ENCODE measurements around the gene ANKRD49. TPM values are rescaled to one million over a fixed set of nuclear protein-coding genes. Genes with fewer than 3 reads are reported as not detected.

Gene ANKRD49
- total and polyA plus RNA-seq, 10 of the 15 experiments (the other 5 are each of a cell fraction or from before 2014, with no cell fraction given): 19.2 to 46.6 (median 33.6) TPM

DNA sequence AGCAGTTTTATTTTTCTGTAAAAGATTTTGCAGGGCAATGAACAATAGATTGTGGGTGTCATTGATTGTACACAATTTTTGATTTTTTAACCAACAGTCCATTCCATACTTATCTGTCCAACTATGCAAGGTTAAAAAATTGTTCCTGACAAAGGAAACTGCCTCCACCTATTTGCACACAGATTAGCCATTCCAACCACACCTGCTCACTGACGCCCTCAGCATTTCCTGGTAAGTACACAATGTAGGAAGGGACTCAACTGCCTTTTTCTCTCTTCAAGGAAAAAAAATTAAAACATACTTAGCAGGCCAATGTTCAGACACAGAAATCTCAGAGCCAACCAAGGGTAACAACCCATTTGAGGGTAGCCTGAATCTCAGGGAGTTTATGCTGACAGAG, 45.6 kb downstream of the ANKRD49 start:
- in situ Hi-C loops (cut with MboI): no loop called here
- no peak overlapping the region for H3K27ac ChIP-seq (ENCODE audit: control insufficient read depth, insufficient read depth)
- no peaks in the 10 kb centered on the region for H3K4me1 ChIP-seq (ENCODE audit: control insufficient read depth, insufficient read depth, low read length)
- no TSS peak for BruUV-seq (replicated peaks)
- FAIRE-seq: no peak
- SMC1A ChIA-PET (ENCODE audit: uncharacterized antibody, unreplicated experiment): interaction anchor here (0.7 to 2.5 kb wide), 5 partner anchors 45 to 64 kb away, joined by 3 to 7 read pairs (median 3); no protein-coding TSS in a partner anchor
- no peak overlapping the region for H3K4me2 ChIP-seq (ENCODE audit: control insufficient read depth, insufficient read depth)
- intact Hi-C loops (cut with micrococcal nuclease; ENCODE audit: unreplicated experiment): no loop called here
- H3K36me3 ChIP-seq (ENCODE audit: control insufficient read depth in 2 of 2, insufficient read depth in 2 of 2, low read length in 1 of 2): no peaks in the 10 kb centered on the region
- no peak overlapping the region for H3K4me3 ChIP-seq
- 0% methylated on average over 1 of the region's 1 CpG for WGBS (ENCODE audit: insufficient coverage, insufficient replicate concordance, low lambda C conversion rate, missing lambda C conversion rate)
- RAD21 ChIA-PET (ENCODE audit: unreplicated experiment): interaction anchor here (1.1 kb wide), 1 partner anchor 57 kb away, joined by 3 read pairs; no protein-coding TSS in a partner anchor
- H3K79me2 ChIP-seq (ENCODE audit: control insufficient read depth, insufficient read depth, low read length): no peaks in the 10 kb centered on the region; the same call in none of the 2 replicates
- CTCF ChIA-PET: interaction anchor here (1.5 to 1.8 kb wide), 2 partner anchors 57 to 64 kb away, joined by 5 read pairs; no protein-coding TSS in a partner anchor
- POLR2A ChIA-PET: no interaction called here
- H3K9ac ChIP-seq (ENCODE audit: control insufficient read depth, insufficient read depth, low read length): no peak overlapping the region
- H4K20me1 ChIP-seq (ENCODE audit: control insufficient read depth, insufficient read depth): no peaks in the 10 kb centered on the region
- H3K9me3 ChIP-seq (replicated peaks; ENCODE audit: control insufficient read depth, insufficient read depth, low read length): no peaks in the 10 kb centered on the region
- no peaks in the 10 kb centered on the region for H3K27me3 ChIP-seq (replicated peaks in 1 of 2; ENCODE audit: control insufficient read depth in 2 of 2, insufficient read depth in 2 of 2, low read length in 1 of 2)
- no peak for TF ChIP-seq CHD4 (IDR thresholded peaks at IDR 0.05)
- TF ChIP-seq, protein P1, sequence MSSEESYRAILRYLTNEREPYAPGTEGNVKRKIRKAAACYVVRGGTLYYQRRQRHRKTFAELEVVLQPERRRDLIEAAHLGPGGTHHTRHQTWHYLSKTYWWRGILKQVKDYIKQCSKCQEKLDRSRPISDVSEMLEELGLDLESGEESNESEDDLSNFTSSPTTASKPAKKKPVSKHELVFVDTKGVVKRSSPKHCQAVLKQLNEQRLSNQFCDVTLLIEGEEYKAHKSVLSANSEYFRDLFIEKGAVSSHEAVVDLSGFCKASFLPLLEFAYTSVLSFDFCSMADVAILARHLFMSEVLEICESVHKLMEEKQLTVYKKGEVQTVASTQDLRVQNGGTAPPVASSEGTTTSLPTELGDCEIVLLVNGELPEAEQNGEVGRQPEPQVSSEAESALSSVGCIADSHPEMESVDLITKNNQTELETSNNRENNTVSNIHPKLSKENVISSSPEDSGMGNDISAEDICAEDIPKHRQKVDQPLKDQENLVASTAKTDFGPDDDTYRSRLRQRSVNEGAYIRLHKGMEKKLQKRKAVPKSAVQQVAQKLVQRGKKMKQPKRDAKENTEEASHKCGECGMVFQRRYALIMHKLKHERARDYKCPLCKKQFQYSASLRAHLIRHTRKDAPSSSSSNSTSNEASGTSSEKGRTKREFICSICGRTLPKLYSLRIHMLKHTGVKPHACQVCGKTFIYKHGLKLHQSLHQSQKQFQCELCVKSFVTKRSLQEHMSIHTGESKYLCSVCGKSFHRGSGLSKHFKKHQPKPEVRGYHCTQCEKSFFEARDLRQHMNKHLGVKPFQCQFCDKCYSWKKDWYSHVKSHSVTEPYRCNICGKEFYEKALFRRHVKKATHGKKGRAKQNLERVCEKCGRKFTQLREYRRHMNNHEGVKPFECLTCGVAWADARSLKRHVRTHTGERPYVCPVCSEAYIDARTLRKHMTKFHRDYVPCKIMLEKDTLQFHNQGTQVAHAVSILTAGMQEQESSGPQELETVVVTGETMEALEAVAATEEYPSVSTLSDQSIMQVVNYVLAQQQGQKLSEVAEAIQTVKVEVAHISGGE (CRISPR knock-in tag; IDR thresholded peaks at IDR 0.05): no peak
- TF ChIP-seq RCOR1 (conservative IDR thresholded peaks at IDR 0.05; ENCODE audit: low read depth, low read length): no peak
- TF ChIP-seq KDM1A (IDR thresholded peaks at IDR 0.05; ENCODE audit: borderline replicate concordance): no peak
- no peak for ATAC-seq
- DNase-seq (ENCODE audit: low read depth, low spot score): no peak
- no peak overlapping the region for H2AFZ ChIP-seq (ENCODE audit: control insufficient read depth, low read depth, low read length)

Measured in GM12878 (cell line).